Breast epithelium (tissue), 4 donors: Measurements from ENCODE around the gene BTBD8. TPM values are rescaled to one million over a fixed set of nuclear protein-coding genes. Genes with fewer than 3 reads are reported as not detected.

Source experiments
- DNase-seq, 2 donors: peaks; one replicate each; pipeline ENCODE4 v3.0.0-alpha.2; 2019; ENCODE audit warnings: low spot score in 2 of 2
- H3K27ac ChIP-seq, 2 donors: fragments of 200-600 bp; sonication (generic) in 1 of 2; one replicate each; pipeline ENCODE4 v1.5.1; 2016 to 2019; ENCODE audit warnings: mild to moderate bottlenecking in 1 of 2
- H3K27me3 ChIP-seq, 2 donors: fragments of 200-600 bp; sonication (generic) in 1 of 2; one replicate each; pipeline versions ENCODE4 v1.5.1 to v1.6.0; 2017 to 2019; ENCODE audit warnings: control low read depth in 1 of 2, mild to moderate bottlenecking in 1 of 2
- H3K36me3 ChIP-seq: fragments of 200-600 bp; one replicate; pipeline ENCODE4 v1.5.1; 2019
- H3K4me1 ChIP-seq, 2 donors: fragments of 200-600 bp; sonication (generic); one replicate each; pipeline ENCODE4 v1.5.1; 2016 to 2019; ENCODE audit warnings: control low read depth in 1 of 2
- H3K4me3 ChIP-seq, 3 donors: fragments of 200-600 bp; sonication (generic); 1 replicate in 2 of 3; 2 replicates in 1 of 3; pipeline ENCODE4 v1.5.1; 2016 to 2019; ENCODE audit warnings: mild to moderate bottlenecking in 3 of 3, moderate library complexity in 2 of 3
- H3K9me3 ChIP-seq, 2 donors: fragments of 200-600 bp; sonication (generic) in 1 of 2; one replicate each; pipeline ENCODE4 v1.5.1; 2016 to 2019; ENCODE audit warnings: control low read depth in 1 of 2
- POLR2A ChIP-seq: fragments of 450-650 bp; IDR thresholded peaks from one replicate; pipeline ENCODE4 v1.6.1; 2016; ENCODE audit warnings: antibody characterized with exemption, mild to moderate bottlenecking, moderate library complexity
- POLR2AphosphoS5 ChIP-seq, 3 donors: sonication (generic); formaldehyde crosslinking; IDR thresholded peaks; one replicate each; pipeline ENCODE4 v1.6.1; 2017; ENCODE audit warnings: antibody characterized with exemption in 3 of 3
- intact Hi-C: fragments of 100-400 bp; cut with DNase I; formaldehyde crosslinking; loops from one replicate; pipeline ENCODE4 v1.15.1; 2023; ENCODE audit warnings: low total_unique reads
- total RNA-seq, 3 donors: library from RNA; depleted of rRNA; stranded (reverse); fragments of >200 nt; gene quantifications; one replicate each; pipeline ENCODE4 v1.1.0, GENCODE V29; 2016
- TF ChIP-seq, protein P1 (sequence below), 3 donors: fragments of 450-650 bp; IDR thresholded peaks; one replicate each; pipeline ENCODE4 v1.5.1; 2016 to 2017; ENCODE audit warnings: antibody characterized with exemption in 3 of 3, mild to moderate bottlenecking in 3 of 3, moderate library complexity in 3 of 3

BTBD8 gene
- total RNA-seq, 3 donors from 2014 or later, result 7.2 to 12.6 (median 7.5) TPM

DNA sequence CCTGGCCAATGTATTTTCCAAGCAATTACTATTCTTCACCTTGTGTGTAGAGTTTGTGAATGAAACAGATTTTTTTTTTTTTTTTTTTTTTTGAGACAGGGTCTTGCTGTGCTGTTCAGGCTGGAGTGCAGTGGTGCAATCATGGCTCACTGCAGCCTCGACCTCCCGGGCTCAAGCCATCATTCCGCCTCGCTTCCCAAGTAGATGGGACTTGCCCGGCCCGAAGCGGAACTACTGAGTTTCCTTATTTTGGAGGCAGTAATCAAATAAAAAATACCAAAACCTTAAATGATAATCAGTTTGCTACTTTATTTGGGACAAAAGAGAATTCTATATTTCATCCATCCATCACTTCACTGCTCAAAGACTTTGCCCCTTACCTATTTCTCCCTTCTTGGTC, 704 bp upstream of the BTBD8 start:
- TF ChIP-seq POLR2A (no peak), POLR2AphosphoS5 (IDR thresholded peaks at IDR 0.05) (no peak)
- TF ChIP-seq, protein P1, sequence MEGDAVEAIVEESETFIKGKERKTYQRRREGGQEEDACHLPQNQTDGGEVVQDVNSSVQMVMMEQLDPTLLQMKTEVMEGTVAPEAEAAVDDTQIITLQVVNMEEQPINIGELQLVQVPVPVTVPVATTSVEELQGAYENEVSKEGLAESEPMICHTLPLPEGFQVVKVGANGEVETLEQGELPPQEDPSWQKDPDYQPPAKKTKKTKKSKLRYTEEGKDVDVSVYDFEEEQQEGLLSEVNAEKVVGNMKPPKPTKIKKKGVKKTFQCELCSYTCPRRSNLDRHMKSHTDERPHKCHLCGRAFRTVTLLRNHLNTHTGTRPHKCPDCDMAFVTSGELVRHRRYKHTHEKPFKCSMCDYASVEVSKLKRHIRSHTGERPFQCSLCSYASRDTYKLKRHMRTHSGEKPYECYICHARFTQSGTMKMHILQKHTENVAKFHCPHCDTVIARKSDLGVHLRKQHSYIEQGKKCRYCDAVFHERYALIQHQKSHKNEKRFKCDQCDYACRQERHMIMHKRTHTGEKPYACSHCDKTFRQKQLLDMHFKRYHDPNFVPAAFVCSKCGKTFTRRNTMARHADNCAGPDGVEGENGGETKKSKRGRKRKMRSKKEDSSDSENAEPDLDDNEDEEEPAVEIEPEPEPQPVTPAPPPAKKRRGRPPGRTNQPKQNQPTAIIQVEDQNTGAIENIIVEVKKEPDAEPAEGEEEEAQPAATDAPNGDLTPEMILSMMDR (IDR thresholded peaks at IDR 0.05), result no peak
- no peaks in the 10 kb centered on the region for H3K36me3 ChIP-seq
- no peak for DNase-seq
- H3K4me3 ChIP-seq, result peak overlapping the region; percentile 67 to 82 (median 71)
- H3K4me1 ChIP-seq, result no peaks in the 10 kb centered on the region
- H3K27me3 ChIP-seq, result no peaks in the 10 kb centered on the region
- H3K9me3 ChIP-seq, result no peaks in the 10 kb centered on the region
- H3K27ac ChIP-seq, result no peak overlapping the region
- intact Hi-C loops, result no loop called here

DNA sequence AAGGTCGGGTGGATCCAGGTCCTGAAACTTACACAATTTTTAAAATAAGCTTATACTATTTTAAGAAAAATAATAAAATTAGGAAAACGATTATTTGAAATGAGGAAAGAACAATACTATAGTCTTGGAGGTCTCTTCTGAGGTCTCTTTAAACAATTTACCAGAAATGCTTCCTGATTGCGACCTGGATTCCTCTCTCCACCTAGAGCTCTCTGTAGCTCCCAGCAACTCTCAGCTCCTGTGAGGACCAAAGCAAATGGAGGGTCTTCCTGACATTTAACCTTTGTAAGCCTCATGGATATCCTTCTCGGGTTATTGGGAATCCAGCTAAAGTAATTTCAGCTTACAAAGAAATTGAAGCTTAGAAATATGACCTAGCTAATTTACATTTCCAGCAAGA, 886 bp downstream of the BTBD8 start:
- no peaks in the 10 kb centered on the region for H3K4me1 ChIP-seq
- H3K36me3 ChIP-seq, result no peaks in the 10 kb centered on the region
- intact Hi-C loops, result loop anchor here (5.0 kb wide), 1 partner anchor 84 kb away; no protein-coding TSS in a partner anchor
- H3K9me3 ChIP-seq, result peaks cover 11 to 12% of the 10 kb centered on the region in 2 donors
- H3K27me3 ChIP-seq, result no peaks in the 10 kb centered on the region
- H3K27ac ChIP-seq, result peak overlapping the region; percentile 79 to 89
- TF ChIP-seq POLR2AphosphoS5 (IDR thresholded peaks at IDR 0.05) (no peak), POLR2A (no peak)
- TF ChIP-seq, protein P1 (IDR thresholded peaks at IDR 0.05), result no peak
- H3K4me3 ChIP-seq, result peak overlapping the region; percentile 67 to 82 (median 71)
- no peak for DNase-seq

DNA sequence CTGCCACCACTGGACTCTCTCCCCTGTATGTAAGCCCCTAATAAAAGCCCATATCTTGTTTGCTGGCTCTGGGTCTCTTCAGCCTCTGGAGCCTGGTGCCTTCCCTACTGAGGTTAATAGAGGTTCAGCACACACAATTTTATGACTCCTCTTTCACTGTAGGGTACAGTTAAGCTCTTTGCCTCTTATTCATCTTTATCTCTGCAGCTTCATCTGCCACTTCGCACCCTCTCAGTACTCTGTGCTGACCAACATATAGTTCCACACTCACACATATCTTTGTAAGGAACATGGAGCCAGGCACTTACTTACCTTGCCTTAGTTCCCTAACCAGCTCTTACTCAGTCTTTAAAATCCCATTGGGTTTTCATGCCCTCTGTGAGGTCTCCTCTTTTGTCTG, 4.5 kb downstream of the BTBD8 start:
- no peaks in the 10 kb centered on the region for H3K4me1 ChIP-seq
- no peak for DNase-seq

DNA sequence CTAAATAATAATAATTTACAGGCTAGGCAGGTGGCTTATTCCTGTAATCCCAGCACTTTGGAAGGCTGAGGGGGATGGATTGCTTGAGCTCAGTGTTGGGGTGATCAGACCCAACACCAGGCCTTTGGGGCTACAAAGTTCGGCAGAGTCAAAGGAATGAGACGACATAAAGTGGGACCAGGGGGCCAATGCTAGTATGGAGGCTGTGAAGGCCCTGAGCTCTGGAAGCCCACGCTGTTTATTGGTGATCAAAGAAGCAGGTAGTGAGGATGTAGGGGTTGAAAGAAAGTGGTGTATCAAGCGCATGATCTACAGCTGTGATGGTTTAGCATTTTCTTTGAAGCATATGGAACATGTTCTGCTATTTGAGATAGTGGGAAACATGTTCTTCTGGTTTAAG, 5.6 kb downstream of the BTBD8 start:
- H3K4me3 ChIP-seq, result no peak overlapping the region
- no peak overlapping the region for H3K27ac ChIP-seq
- no peaks in the 10 kb centered on the region for H3K27me3 ChIP-seq
- intact Hi-C loops, result loop anchor here (1.0 kb wide), 1 partner anchor 29 kb away; no protein-coding TSS in a partner anchor
- TF ChIP-seq, protein P1 (IDR thresholded peaks at IDR 0.05), result no peak
- no peak for TF ChIP-seq POLR2A
- TF ChIP-seq POLR2AphosphoS5 (IDR thresholded peaks at IDR 0.05), result no peak
- H3K9me3 ChIP-seq, result peaks cover 18 to 20% of the 10 kb centered on the region in 2 donors
- no peak for DNase-seq
- no peaks in the 10 kb centered on the region for H3K36me3 ChIP-seq
- no peaks in the 10 kb centered on the region for H3K4me1 ChIP-seq

More for the DNA sequence above, 4.5 kb downstream of the BTBD8 start:
- TF ChIP-seq POLR2AphosphoS5 (IDR thresholded peaks at IDR 0.05) (no peak), POLR2A (no peak)
- TF ChIP-seq, protein P1 (IDR thresholded peaks at IDR 0.05), result no peak
- peaks cover 18 to 20% of the 10 kb centered on the region in 2 donors for H3K9me3 ChIP-seq
- no peak overlapping the region for H3K27ac ChIP-seq
- no peaks in the 10 kb centered on the region for H3K36me3 ChIP-seq
- H3K27me3 ChIP-seq, result no peaks in the 10 kb centered on the region
- H3K4me3 ChIP-seq, result no peak overlapping the region
- intact Hi-C loops, result loop anchor here (1.0 to 5.0 kb wide), 2 partner anchors 28 to 87 kb away; no protein-coding TSS in a partner anchor

DNA sequence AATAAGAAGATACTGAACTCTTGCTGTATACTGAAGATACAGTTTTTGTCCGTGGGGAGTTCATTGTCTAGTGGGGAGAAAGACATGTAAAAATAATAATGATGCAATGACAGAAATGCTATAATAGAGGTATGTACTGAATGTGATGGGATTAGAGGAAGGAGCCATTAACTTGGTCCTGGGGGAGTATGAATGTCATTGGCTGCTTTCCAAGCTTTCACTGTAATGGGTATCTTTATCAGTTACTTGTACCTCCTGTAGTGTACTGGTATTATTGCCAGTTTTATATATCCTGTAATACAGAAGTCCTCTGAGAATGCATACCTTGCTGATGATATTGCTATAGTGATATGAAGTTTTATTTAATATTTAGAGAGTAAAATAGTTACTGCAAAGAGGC, 7.4 kb downstream of the BTBD8 start:
- Histone ChIP-seq H3K4me3 (no peak overlapping the region), H3K27me3 (no peaks in the 10 kb centered on the region), H3K4me1 (no peaks in the 10 kb centered on the region), H3K9me3 (peaks cover 18 to 20% of the 10 kb centered on the region in 2 donors), H3K36me3 (no peaks in the 10 kb centered on the region), H3K27ac (no peak overlapping the region)
- DNase-seq, result no peak
- no peak for TF ChIP-seq POLR2A
- TF ChIP-seq POLR2AphosphoS5 (IDR thresholded peaks at IDR 0.05), result no peak
- TF ChIP-seq, protein P1 (IDR thresholded peaks at IDR 0.05), result no peak
- intact Hi-C loops, result no loop called here
